Tibial nerve (tissue), 4 donors: Measurements from ENCODE around the gene CABP4. TPM values are rescaled to one million over a fixed set of nuclear protein-coding genes. Genes with fewer than 3 reads are reported as not detected.
"Not testable (repeated sequence)": the region's sequence is repeated elsewhere in the genome, so short reads cannot be mapped to it uniquely, and the experiment has no call there.

Source experiments
- DNase-seq, 2 donors: peaks; one replicate each; pipeline ENCODE4 v3.0.0-alpha.2; 2019; ENCODE audit warnings: low spot score in 2 of 2
- H3K27ac ChIP-seq, 4 donors: fragments of 200-600 bp; sonication (generic) in 3 of 4; one replicate each; pipeline ENCODE4 v1.5.1; 2017 to 2019; ENCODE audit warnings: mild to moderate bottlenecking in 1 of 4
- H3K27me3 ChIP-seq, 2 donors: fragments of 200-600 bp; sonication (generic) in 1 of 2; one replicate each; pipeline versions ENCODE4 v1.5.1 to v1.6.0; 2017 to 2019
- H3K36me3 ChIP-seq, 3 donors: fragments of 200-600 bp; sonication (generic); one replicate each; pipeline ENCODE4 v1.5.1; 2018 to 2019
- H3K4me1 ChIP-seq, 4 donors: fragments of 200-600 bp; sonication (generic) in 3 of 4; one replicate each; pipeline ENCODE4 v1.5.1; 2017 to 2019
- H3K4me3 ChIP-seq, 4 donors: fragments of 200-600 bp; sonication (generic) in 3 of 4; one replicate each; pipeline ENCODE4 v1.5.1; 2017 to 2019; ENCODE audit warnings: mild to moderate bottlenecking in 1 of 4, moderate library complexity in 1 of 4
- H3K9me3 ChIP-seq, 4 donors: fragments of 200-600 bp; sonication (generic) in 3 of 4; one replicate each; pipeline ENCODE4 v1.5.1; 2017 to 2019
- EP300 ChIP-seq, 2 donors: sonication (generic); formaldehyde crosslinking; IDR thresholded peaks; one replicate each; pipeline ENCODE4 v1.6.1; 2017; ENCODE audit warnings: antibody characterized with exemption in 2 of 2, mild to moderate bottlenecking in 1 of 2
- POLR2A ChIP-seq, 2 donors: fragments of 450-650 bp; IDR thresholded peaks; one replicate each; pipeline ENCODE4 v1.6.1; 2017; ENCODE audit warnings: antibody characterized with exemption in 2 of 2, mild to moderate bottlenecking in 2 of 2, moderate library complexity in 2 of 2
- WGBS, 2 donors: methylation state at CpG; one replicate each; pipeline ENCODE4 v1.1.5; 2018; 5-methylcytosine and 5-hydroxymethylcytosine counted together
- total RNA-seq, 4 donors: library from RNA; depleted of rRNA; stranded (reverse); fragments of >200 nt; gene quantifications; one replicate each; pipeline ENCODE4 v1.1.0, GENCODE V29; 2016
- TF ChIP-seq, protein P1 (sequence below), 5 experiments: fragments of 200-600 bp in 3 of 5; fragments of 450-650 bp in 2 of 5; sonication (generic) in 3 of 5; IDR thresholded peaks; one replicate each; pipeline ENCODE4 v1.5.1; 2016 to 2019; ENCODE audit warnings: antibody characterized with exemption in 5 of 5, mild to moderate bottlenecking in 3 of 5, moderate library complexity in 2 of 5

CABP4 gene
- total RNA-seq, 4 donors from 2014 or later, result 0.21 to 5.7 (median 3.6) TPM

DNA sequence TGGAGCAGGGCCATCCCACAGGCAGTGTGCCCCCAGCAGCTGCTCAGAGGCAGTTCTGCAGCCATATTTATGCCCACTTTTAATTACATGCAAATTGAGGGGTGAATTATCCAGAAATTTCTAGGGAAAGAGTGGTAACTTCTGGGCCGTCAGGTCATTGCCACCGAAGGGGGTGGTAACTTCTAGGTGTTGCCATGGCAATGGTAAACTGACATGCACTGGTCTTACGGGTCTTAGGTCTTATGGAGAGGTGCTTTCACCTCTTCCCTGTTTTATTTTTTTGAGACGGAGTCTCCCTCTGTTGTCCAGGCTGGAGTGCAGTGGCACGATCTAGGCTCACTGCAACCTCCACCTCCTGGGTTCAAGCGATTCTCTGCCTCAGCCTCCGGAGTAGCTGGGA, 17.7 kb downstream of the CABP4 start:
- DNase-seq, result no peak
- no peaks in the 10 kb centered on the region for H3K9me3 ChIP-seq
- WGBS, 2 donors, result 79 to 83% methylated on average over 7 of the region's 7 CpGs
- no peaks in the 10 kb centered on the region for H3K36me3 ChIP-seq
- H3K27me3 ChIP-seq, result no peaks in the 10 kb centered on the region
- no peak overlapping the region for H3K4me3 ChIP-seq
- H3K27ac ChIP-seq, result no peak overlapping the region
- peaks cover 0 to 21% (median 8%) of the 10 kb centered on the region in 4 donors for H3K4me1 ChIP-seq
- TF ChIP-seq POLR2A (IDR thresholded peaks at IDR 0.05) (no peak), EP300 (IDR thresholded peaks at IDR 0.05) (no peak)
- TF ChIP-seq, protein P1, sequence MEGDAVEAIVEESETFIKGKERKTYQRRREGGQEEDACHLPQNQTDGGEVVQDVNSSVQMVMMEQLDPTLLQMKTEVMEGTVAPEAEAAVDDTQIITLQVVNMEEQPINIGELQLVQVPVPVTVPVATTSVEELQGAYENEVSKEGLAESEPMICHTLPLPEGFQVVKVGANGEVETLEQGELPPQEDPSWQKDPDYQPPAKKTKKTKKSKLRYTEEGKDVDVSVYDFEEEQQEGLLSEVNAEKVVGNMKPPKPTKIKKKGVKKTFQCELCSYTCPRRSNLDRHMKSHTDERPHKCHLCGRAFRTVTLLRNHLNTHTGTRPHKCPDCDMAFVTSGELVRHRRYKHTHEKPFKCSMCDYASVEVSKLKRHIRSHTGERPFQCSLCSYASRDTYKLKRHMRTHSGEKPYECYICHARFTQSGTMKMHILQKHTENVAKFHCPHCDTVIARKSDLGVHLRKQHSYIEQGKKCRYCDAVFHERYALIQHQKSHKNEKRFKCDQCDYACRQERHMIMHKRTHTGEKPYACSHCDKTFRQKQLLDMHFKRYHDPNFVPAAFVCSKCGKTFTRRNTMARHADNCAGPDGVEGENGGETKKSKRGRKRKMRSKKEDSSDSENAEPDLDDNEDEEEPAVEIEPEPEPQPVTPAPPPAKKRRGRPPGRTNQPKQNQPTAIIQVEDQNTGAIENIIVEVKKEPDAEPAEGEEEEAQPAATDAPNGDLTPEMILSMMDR (IDR thresholded peaks at IDR 0.05), result no peak

DNA sequence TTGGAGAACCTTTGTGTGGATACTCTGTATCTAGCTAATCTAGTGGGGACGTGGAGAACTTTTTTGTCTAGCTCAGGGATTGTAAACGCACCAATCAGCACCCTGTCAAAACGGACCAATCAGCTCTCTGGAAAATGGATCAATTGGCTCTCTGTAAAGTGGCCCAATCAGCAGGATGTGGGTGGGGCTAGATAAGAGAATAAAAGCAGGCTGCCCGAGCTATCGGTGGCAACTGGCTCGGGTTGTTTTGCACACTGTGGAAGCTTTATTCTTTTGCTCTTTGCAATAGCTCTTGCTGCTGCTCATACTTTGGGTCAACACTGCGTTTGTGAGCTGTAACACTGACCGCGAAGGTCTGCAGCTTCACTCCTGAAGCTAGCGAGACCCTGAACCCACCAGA, 21.5 kb downstream of the CABP4 start:
- H3K4me3 ChIP-seq, H3K36me3 ChIP-seq, H3K4me1 ChIP-seq, H3K27me3 ChIP-seq, H3K9me3 ChIP-seq, DNase-seq, H3K27ac ChIP-seq: not testable (repeated sequence)
- 73 to 75% methylated on average over 10 of the region's 10 CpGs for WGBS, 2 donors

DNA sequence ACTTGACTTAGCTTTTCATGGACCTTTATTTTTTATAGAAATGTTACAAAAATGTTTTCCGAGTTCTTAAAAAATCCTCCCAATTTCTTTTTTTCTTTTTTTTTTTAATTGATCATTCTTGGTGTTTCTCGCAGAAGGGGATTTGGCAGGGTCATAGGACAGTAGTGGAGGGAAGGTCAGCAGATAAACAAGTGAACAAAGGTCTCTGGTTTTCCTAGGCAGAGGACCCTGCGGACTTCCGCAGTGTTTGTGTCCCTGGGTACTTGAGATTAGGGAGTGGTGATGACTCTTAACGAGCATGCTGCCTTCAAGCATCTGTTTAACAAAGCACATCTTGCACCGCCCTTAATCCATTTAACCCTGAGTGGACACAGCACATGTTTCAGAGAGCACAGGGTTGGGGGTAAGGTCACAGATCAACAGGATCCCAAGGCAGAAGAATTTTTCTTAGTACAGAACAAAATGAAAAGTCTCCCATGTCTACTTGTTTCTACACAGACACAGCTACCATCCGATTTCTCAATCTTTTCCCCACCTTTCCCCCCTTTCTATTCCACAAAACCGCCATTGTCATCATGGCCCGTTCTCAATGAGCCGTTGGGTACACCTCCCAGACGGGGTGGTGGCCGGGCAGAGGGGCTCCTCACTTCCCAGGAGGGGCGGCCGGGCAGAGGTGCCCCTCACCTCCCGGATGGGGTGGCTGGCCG, 22.3 kb downstream of the CABP4 start:
- WGBS, 2 donors, result 67 to 69% methylated on average over 14 to 15 of the region's 16 CpGs
- not testable (repeated sequence) for H3K9me3 ChIP-seq, H3K27ac ChIP-seq, H3K36me3 ChIP-seq, H3K4me1 ChIP-seq, H3K27me3 ChIP-seq, H3K4me3 ChIP-seq, DNase-seq

DNA sequence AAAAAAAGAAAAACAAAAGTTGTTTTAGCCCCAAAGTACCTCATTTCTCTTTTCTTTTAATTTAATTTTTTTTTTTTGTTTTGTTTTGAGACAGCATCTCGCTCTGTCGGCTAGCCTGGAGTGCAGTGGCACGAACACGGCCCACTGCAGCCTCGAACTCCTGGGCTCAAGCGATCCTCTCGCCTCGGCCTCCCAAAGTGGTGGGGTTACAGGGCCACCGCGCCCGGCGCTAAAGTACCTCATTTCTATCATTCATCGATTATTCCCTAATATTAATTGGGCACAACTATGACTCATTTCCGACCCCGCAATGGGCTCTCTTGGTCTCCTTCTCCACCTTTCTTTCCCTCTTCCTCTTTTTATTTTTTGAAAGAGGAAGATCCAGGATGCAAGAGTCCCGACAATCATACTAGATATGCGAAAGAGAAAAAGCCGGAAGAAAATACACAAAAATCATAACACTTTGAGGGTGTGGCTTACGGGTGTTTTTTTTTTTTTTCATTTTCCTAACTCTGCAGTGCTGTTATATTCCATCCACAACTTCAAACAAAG, 27.2 kb downstream of the CABP4 start:
- 49 to 51% methylated on average over 19 of the region's 19 CpGs for WGBS, 2 donors
- Histone ChIP-seq H3K27me3 (no peaks in the 10 kb centered on the region), H3K27ac (peak overlapping the region; percentile 85 to 93 (median 90)), H3K9me3 (no peaks in the 10 kb centered on the region), H3K36me3 (peaks cover 0 to 7% (median under 1%) of the 10 kb centered on the region in 3 donors), H3K4me1 (peaks cover 0 to 41% (median 21%) of the 10 kb centered on the region in 4 donors), H3K4me3 (peak overlapping the region; percentile 33 to 62 (median 54))
- DNase-seq, result no peak
- TF ChIP-seq, protein P1 (IDR thresholded peaks at IDR 0.05), result no peak
- no peak for TF ChIP-seq POLR2A (IDR thresholded peaks at IDR 0.05)
- no peak for TF ChIP-seq EP300 (IDR thresholded peaks at IDR 0.05)

DNA sequence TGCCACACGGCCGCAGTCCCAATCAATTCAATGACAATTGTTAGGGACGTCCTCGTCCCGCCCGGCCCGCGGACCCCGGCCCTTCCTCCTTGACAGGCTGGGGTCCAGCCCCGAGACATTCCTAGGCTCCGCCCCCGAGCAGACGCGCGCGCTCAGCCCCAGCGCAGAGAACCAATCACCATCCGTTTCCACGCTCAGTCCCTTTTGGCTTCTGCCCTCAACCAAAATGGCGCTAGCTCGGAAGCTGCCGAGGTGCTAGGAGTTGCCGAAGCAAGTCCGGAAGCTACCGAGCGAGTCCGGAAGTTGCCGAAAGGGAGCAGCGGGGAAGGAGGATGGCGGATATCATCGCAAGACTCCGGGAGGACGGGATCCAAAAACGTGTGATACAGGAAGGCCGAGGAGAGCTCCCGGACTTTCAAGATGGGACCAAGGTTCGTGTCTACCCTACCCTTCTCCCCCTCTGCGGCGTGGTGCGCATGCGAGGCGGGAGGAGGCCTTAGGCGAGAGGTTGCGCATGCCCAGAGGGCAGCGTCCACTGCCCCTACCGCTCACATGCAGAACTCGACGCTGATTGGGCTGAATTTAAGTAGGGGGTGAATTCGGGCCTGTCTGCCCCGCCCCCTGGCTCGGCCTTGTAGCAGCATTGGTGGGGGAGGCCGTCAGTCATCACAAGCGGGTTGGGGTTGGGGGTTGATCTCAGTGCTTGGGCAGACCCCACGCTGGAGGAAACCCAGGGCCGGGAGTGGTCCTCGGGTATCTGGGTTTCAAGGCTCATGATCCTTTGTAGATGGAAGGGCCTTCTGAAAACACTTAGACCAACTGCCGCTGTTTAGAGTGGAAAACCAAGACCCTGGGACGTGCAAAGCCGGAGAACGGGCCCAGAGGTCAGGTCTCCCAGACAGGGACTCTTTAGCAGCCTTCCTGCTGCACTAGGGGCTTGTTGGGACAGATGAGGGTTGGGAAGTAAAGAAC, 28.0 kb downstream of the CABP4 start, which contains the start of gene AIP:
AIP (plus strand) TSS at position 200 of the 972 bp plus-strand sequence; CDS start at position 333, 133 bp downstream.
- Histone ChIP-seq H3K4me3 (peak within 1 kb of the TSS; percentile 33 to 62 (median 54)), H3K9me3 (no peaks in the 10 kb centered on the region), H3K36me3 (peaks cover 0 to 15% (median 8%) of the 10 kb centered on the region in 3 donors), H3K27me3 (no peaks in the 10 kb centered on the region), H3K4me1 (peaks cover 0 to 41% (median 21%) of the 10 kb centered on the region in 4 donors), H3K27ac (peak within 1 kb of the TSS; percentile 85 to 93 (median 90))
- DNase-seq, result peak; percentile 95 to 98
- 8 to 10% methylated on average over 54 to 60 of the region's 60 CpGs for WGBS, 2 donors
- TF ChIP-seq, protein P1 (IDR thresholded peaks at IDR 0.05), result peak in 4 of 5 experiments; percentile 8 to 74 (median 42)
- TF ChIP-seq POLR2A (IDR thresholded peaks at IDR 0.05) (peak; percentile 12 to 75), EP300 (IDR thresholded peaks at IDR 0.05) (peak; percentile 66 to 94)
